GM15510 (cell line): ENCODE measurements around the gene ZNF853.

ENCODE experiments used
- POLR2A ChIP-seq: IDR thresholded peaks from 3 replicates; pipeline ENCODE4 v1.6.1; 2011; ENCODE audit warnings: borderline replicate concordance; ENCODE audit not compliant: insufficient read length; ENCODE audit errors: extremely low read depth

ZNF853 gene

DNA sequence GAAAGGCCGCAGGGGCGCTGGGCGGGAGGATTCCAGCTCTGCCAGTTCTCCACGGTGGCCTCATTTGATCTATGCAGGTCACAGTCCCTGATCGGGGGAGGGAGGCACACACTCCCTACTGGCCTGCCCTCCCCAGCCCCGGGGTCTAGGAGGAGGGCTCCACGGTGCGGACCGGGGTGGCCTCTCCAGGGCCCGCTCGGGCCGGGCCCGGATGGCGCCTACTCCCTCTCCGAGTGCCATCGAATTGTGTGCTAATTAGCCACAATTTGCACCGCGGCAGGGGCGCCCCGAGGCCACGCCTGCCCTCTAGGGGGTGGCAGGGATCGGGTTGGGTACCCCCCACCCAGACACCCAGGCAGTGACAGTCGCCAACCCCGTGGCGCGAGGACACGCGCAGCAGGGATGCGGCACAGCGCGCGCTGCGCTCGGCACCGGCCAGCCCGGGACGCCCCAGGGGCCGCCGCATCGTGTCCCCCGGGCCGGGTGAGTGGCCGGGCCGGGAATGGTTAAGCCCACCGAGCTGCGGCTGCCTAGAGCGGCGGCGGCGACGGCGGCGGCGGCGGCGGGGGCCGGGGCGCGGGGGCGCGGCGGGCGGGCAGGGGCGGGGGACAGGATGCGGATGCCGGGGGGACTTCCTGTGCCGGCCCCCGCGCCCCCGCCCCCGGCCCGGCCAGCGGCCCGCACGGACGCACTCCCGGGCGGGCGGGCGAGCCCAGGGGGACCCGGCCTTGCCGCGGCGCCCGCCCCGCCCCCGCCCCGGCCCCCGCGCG, at the start of gene ZNF853:
ZNF853 (plus strand) TSS at position 658 of the 770 bp plus-strand sequence. CDS start 565 bp downstream, outside the sequence.
- no peak for TF ChIP-seq POLR2A

DNA sequence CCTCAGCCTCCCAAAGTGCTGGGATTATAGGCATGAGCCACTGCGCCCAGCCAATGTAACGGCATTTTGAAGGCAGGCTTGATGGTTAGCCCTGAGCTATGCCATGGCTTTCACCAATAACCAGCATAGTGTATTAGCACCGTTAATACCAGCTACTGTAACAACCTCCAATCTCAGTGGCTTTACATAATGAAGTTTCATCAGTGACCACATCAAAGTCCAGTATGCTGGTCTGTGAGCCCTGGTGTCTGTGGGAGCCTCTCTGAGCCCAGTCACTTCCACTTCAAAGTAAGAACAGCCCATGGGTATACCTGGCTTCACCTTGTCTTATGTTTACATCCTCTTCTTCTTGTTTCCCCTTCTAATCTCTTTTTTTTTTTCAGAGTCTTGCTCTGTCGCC, 49.8 kb upstream of the ZNF853 start:
- no peak for TF ChIP-seq POLR2A

GRCh38 chr7:6567886-6568285, 47.5 kb upstream of the ZNF853 start:
- no peak for TF ChIP-seq POLR2A

DNA sequence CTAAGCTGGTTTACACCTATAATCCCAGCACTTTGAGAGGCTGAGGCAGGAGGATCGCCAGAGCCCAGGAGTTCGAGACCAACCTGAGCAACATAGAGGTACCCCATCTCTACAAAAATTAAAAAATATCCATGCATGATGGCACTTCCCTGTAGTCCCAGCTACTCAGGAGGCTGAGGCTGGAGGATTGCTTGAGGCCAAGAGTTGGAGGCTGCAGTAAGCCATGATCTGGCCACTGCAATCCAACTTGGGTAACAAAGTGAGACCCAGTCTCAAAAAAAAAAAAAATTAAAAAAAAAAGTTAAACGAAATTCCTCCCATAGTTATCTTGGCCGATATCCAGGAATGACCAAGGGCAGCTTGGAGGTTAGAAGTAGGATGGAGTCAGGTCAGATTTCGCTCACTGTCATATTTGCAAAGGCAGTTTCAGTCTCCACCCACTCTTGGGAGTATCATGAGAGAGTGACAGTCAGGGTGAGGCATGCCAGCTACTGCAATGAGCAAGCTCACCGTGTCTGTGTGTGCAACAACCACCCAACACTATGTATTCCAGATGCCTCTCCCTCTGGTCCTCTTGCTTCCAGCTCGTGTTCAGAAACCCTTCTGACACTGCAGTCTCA, 44.1 kb upstream of the ZNF853 start:
- no peak for TF ChIP-seq POLR2A

- no peak for TF ChIP-seq POLR2A
These were observed 40.0 kb upstream of the ZNF853 start for GRCh38 chr7:6575281-6576023.

DNA sequence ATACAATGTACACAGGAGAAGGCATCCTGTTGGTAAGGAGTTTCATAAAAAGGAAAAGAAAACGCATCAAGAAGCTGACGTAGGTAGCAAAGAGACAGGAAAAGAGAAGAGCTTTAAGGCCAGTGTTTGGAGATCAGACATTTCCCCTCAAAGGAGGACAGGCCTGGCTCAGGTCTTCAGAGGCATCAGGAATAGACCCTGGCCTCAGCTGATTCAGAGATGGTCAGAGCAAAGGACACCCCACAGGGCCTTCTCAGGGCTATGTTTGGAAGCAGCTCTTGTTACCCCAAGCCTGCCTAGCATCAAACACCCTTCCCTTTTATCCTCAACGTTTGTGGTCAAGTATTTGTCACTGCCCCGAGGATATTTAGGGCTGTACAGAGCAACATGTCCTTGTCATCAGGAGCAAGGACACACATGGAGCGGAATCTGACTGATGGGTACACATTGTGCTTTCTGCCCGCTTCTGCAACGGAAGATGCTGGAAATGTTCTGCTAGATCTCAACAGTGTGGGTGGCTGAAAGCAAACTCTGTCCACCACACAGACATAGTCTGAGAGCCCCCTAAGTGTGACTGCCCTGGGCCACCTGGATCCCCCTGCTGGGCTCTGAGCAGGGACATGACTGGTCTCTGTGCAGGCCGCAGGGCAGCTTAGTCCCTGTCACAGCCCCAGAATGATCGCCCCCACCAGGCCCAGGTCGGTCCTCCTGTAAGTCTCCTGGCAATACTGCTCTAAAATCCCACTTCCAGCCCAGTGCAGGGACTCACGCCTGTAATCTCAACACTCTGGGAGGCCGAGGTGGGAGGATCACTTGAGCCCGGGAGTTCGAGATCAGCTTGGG, 39.2 kb upstream of the ZNF853 start:
- TF ChIP-seq POLR2A: no peak

DNA sequence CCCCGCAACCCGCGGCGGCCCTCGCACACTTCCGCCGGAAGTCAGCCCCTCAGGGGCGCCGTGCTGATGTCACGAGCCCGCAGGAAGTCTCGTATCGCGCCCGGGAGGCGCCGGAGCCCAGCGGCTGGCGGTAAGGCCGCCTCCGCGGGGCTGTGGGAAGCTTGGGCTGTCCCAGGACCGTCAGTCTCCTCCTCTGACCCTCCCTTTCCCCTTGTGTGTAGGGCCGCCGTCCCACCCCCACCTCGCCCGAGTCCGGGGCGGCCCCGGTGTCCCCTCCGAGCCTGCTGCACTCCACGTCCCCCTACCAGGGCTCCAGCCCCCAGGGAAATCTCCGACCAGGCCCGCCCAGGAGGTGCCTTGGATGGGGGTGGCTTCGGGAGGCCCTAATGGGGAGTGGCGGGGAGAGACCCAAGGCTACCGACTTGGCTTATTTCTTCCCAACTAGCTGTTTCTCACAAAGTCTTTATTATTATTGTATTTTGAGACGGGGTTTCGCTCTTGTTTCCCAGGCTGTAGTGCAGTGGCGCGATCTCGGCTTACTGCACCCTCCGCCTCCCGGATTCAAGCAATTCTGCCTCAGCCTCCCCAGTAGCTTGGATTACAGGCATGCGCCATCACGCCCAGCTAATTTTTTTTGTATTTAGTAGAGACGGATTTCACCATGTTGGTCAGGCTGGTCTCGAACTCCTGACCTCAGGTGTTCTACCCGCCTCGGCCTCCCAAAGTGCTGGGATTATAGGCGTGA, 37.9 kb upstream of the ZNF853 start, which contains the start of gene ZDHHC4:
ZDHHC4 (plus strand) TSS at position 86 of the 745 bp plus-strand sequence. CDS start 3,108 bp downstream, outside the sequence.
- peak; percentile 98 for TF ChIP-seq POLR2A

DNA sequence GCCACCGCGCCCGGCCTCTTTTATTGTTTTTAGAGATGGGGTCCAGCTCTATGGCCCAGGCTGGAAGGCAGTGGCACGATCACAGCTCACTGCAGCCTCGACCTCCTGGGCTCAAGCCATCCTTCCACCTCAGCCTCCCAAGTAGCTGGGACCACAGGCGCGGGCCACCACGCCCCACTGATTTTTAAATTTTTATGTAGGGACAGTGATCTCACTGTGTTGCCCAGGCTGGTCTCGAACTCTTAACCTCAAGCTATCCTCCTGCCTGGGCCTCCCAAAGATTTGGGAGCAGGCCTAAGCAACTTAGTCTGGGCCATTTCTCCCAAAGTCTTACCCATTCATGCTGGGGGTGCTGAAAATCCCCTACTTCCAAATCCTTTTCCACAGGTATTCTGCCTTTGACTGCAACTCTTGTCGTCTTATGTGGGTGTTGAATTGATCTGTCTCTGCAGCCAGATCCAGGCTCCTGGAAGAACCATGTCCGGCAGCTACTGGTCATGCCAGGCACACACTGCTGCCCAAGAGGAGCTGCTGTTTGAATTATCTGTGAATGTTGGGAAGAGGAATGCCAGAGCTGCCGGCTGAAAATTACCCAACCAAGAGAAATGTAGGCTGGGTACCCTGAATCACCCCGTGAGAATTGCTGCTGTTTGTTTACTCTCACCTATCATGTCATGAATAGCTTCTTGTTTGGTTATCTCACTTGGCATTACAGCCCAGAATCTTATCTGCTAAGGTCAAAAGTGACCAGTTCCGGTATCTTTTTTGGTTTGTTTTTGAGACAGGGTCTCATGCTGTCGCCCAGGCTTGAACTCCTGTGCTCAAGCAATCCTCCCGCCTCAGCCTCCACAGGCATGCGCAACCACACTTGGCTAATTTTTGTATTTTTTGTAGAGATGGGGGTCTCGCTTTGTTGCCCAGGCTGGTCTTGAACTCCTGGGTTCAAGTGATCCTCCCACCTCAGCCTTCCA, 37.0 kb upstream of the ZNF853 start:
- TF ChIP-seq POLR2A: no peak

- no peak for TF ChIP-seq POLR2A
These were observed 36.0 kb upstream of the ZNF853 start for GRCh38 chr7:6579446-6579845.

GRCh38 chr7:6588566-6588965, 26.8 kb upstream of the ZNF853 start:
- TF ChIP-seq POLR2A: no peak

GRCh38 chr7:6589151-6589828, 26.1 kb upstream of the ZNF853 start:
- no peak for TF ChIP-seq POLR2A
